ENCODE data around the gene MRPS14.

The MRPS14 gene

DNA sequence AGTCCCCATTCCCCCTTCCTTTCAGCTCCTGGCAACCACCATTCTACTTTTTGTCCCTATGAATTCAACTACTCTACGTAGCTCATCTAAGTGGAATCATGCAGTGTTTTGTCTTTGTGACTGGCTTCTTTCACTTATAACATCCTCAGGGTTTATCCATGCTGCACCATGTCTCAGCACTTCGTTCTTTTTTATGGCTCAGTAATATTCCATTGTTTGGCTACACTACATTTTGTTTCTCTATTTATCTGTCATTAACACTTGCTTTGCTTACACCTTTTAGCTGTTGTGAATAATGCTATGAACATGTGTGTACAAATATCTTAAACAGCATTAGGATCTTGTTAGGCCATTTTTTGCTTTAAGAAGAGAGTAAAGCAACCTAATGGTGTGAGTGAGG, 1.5 kb upstream of the MRPS14 start:
- TF ChIP-seq SIN3A (IDR thresholded peaks at IDR 0.05; ENCODE audit: borderline replicate concordance, insufficient read depth, low read length), result no peak
- TF ChIP-seq POLR2AphosphoS5 (IDR thresholded peaks at IDR 0.05; ENCODE audit: low read depth, low read length), result no peak

DNA sequence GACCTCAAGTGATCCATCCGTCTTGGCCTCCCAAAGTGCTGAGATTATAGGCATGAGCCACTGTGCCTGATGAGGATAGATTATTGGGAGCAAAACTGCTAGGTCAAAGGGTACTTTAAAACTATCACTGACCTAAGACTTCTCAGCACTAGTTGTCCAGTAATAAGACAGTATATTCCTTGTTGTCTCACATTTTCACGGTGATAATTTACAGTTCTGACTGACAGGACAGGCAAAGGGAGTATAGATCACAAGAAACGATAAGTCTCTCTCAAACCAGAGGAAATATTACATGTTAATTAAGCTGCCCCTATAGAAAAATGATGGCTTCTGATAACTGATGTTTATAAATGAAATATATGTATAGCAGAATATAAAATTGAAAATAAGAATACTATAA, 3.7 kb downstream of the MRPS14 start:
- TF ChIP-seq FOXP2 (optimal IDR thresholded peaks at IDR 0.05; ENCODE audit: borderline replicate concordance, extremely low read depth, extremely low read length, insufficient read depth) (no peak), POLR2AphosphoS5 (IDR thresholded peaks at IDR 0.05; ENCODE audit: low read depth, low read length) (no peak), TAF1 (IDR thresholded peaks at IDR 0.05; ENCODE audit: borderline replicate concordance, insufficient read depth, low read length) (no peak), SIN3A (IDR thresholded peaks at IDR 0.05; ENCODE audit: borderline replicate concordance, insufficient read depth, low read length) (no peak), REST (IDR thresholded peaks at IDR 0.05; ENCODE audit: insufficient read depth in 1 of 2, low read depth in 2 of 2, low read length in 2 of 2) (no peak)

DNA sequence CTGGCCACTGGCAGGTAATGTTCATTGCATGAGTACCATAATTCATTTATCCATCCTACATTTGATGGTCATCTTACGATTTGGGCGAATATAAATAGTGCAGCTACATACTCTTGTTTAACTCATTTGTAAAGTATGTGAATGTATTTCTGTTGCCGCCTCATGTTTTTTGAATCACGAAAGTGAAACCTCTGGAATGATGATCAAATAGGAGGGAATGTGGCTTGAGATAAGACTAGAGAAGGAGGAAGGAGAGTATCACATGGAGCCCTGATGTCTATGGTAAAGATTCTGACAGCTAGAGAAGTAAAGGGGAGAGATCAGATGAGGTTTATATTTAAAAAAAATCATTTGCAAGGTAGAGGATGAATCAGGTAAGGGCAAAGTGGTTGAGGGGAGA, 8.0 kb downstream of the MRPS14 start:
- TF ChIP-seq REST (IDR thresholded peaks at IDR 0.05; ENCODE audit: insufficient read depth in 1 of 2, low read depth in 2 of 2, low read length in 2 of 2) (no peak), SIN3A (IDR thresholded peaks at IDR 0.05; ENCODE audit: borderline replicate concordance, insufficient read depth, low read length) (no peak), TAF1 (IDR thresholded peaks at IDR 0.05; ENCODE audit: borderline replicate concordance, insufficient read depth, low read length) (no peak), POLR2AphosphoS5 (IDR thresholded peaks at IDR 0.05; ENCODE audit: low read depth, low read length) (no peak), FOXP2 (optimal IDR thresholded peaks at IDR 0.05; ENCODE audit: borderline replicate concordance, extremely low read depth, extremely low read length, insufficient read depth) (no peak)

GRCh38 chr1:175013445-175013844, 9.8 kb downstream of the MRPS14 start:
- TF ChIP-seq FOXP2 (optimal IDR thresholded peaks at IDR 0.05; ENCODE audit: borderline replicate concordance, extremely low read depth, extremely low read length, insufficient read depth) (no peak), POLR2AphosphoS5 (IDR thresholded peaks at IDR 0.05; ENCODE audit: low read depth, low read length) (no peak; the same call in 1 of the 2 replicates), TAF1 (IDR thresholded peaks at IDR 0.05; ENCODE audit: borderline replicate concordance, insufficient read depth, low read length) (no peak)

GRCh38 chr1:175009532-175009931, 13.7 kb downstream of the MRPS14 start:
- TF ChIP-seq TAF1 (IDR thresholded peaks at IDR 0.05; ENCODE audit: borderline replicate concordance, insufficient read depth, low read length), result no peak
- TF ChIP-seq POLR2AphosphoS5 (IDR thresholded peaks at IDR 0.05; ENCODE audit: low read depth, low read length), result peak; percentile 38; the same call in 1 of the 2 replicates

DNA sequence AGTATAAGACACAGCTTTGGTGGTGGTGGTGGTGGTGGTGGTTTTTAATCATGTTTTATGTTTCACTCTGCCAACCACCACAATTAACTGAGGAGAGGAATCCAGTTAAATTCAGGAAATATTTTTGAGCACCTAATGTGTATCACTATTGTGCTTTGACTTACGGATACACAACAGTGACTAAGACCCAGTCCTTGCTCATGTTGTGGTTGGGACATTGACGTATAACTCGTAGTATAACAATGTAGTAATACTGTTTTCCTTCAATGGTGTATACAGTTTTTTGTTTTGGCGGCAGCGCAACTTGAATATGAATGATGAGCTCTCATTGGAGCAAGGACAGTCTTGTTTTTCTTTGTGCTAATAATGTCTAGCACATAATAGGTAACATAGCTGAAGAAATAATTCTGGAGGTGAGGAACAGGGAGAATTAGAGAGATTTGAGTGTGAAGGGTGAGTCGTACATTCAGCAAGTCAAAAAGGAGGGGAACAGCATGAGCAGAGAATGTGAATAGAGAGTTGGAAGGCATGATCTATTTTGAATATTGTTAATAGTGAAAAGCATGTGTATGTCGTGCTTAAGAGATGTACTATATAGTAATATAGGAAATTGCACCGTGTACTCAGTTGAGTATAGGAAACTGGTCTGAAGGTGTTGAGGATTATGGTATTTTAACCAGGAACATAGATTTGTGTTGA, 18.0 kb downstream of the MRPS14 start:
- no peak for TF ChIP-seq REST (IDR thresholded peaks at IDR 0.05; ENCODE audit: insufficient read depth in 1 of 2, low read depth in 2 of 2, low read length in 2 of 2)
- TF ChIP-seq TAF1 (IDR thresholded peaks at IDR 0.05; ENCODE audit: borderline replicate concordance, insufficient read depth, low read length), result no peak
- TF ChIP-seq SIN3A (IDR thresholded peaks at IDR 0.05; ENCODE audit: borderline replicate concordance, insufficient read depth, low read length), result no peak
- no peak for TF ChIP-seq POLR2AphosphoS5 (IDR thresholded peaks at IDR 0.05; ENCODE audit: low read depth, low read length)
- TF ChIP-seq FOXP2 (optimal IDR thresholded peaks at IDR 0.05; ENCODE audit: borderline replicate concordance, extremely low read depth, extremely low read length, insufficient read depth), result no peak

All from PFSK-1 (cell line).